HG03457 (cell line): ENCODE measurements around the gene SV2C.
"Not testable (repeated sequence)": the region's sequence is repeated elsewhere in the genome, so short reads cannot be mapped to it uniquely, and the experiment has no call there.

Source experiments
- ATAC-seq: cut with Tn5 transposase; IDR thresholded peaks from one replicate; pipeline ENCODE4 v1.9.1; 2021; ENCODE audit warnings: moderate number of reproducible peaks; ENCODE audit not compliant: unreplicated experiment

The SV2C gene

DNA sequence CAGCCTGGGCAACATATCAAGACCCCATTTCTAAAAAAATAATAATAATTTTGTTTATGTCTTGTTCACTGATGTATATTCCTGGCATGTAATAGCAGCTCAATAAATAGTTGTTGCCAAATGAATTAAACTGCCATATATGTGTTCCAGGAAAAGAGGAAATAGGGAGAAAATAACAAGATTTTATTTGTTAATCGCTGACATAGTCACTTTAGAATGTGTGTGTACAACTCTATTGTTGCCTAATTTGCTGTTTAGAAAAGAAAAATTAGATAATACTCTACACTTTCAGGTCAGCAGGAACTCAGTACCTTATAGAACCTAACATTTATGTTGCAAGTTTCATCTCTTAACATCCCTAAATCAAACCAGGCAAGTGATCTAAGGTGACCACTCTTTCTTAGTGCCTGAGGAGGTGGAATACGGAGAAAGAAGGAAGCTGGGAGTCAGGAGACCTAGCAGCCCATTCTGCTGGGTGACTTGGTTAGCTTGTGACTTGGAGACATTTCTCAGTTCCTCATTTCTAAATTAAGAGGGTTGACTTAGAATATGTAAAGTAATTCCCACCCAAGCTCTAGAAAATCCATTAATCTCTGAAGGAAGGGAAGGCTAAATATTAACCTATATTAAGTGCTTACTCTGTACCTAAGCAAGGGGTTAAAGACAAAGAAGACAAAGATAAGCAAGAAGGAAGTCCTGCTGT is 209.6 kb downstream of the SV2C start:
- ATAC-seq, result peak; percentile 58

DNA sequence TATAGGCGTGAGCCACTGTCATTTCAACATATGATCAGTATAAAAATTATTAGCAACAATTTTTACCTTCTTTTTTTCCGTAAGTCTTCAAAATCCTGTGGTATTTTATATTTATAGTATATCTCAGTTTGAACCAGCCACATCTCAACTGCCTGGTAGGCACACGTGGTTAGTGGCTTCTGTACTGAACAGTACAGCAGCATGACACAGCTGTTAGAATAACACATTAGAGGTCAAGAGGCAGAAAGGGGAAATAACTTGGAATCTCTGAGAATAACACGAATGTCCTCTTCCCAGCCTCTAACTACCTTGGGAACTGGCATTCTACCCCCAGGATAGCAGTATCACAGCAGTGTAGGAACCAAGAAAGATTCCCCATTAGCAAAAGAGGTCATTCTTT is 211.4 kb downstream of the SV2C start:
- ATAC-seq, result no peak

DNA sequence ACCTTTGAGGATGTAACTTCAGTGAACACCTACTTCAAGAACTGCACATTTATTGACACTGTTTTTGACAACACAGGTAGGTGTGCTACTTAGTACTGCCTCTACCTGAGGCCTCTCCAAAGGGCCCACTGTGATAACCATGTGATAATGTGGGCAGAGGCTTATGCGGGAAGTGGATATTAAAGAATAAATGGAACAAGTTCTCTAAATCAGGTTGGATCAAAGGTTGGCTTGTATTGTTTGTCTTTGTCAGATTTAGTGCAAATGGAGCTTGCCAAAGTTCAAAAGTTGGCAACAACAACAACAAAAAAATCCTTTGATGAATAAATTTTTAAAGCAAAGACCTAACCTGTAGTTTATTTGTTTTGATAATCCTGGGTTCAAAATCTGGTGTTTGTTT is 215.7 kb downstream of the SV2C start:
- no peak for ATAC-seq

DNA sequence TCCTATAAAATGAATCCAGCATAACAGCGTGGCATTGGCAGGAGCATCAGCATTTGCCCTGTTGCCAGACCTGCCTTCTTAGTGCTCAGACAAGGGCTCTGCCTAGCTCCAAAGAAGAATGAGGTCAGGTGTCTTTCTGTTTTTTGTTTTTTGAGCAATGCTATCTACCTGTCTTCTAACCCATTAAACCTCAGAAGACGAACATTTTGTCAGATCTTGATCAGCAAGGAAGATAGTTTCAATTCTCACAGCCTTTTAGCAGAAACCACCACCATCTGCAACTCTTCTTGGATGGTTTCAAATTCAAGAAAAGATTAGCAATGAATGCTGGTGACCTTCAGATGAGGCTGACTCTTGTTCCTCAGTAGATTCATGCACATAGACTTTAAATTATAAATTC is 216.4 kb downstream of the SV2C start:
- no peak for ATAC-seq

DNA sequence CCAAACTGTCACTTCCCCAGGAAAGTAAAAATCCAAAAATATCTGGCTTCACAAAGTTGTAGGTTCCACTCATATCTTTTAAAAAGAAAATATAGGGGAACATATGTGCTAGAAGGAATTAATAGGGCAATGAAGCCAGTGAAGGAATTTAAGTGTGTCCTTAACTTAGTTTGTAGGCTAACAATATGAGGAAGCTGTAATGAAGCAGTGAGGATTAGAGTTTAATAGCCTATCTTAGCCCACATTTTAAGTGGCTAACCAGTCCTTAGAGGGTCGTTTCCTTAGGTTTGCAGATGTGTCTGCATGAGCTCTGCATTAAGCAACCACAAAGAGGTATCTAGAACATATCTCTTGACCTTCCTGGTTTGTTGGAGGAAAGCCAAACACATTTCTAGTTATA is 218.7 kb downstream of the SV2C start:
- ATAC-seq, result not testable (repeated sequence)

DNA sequence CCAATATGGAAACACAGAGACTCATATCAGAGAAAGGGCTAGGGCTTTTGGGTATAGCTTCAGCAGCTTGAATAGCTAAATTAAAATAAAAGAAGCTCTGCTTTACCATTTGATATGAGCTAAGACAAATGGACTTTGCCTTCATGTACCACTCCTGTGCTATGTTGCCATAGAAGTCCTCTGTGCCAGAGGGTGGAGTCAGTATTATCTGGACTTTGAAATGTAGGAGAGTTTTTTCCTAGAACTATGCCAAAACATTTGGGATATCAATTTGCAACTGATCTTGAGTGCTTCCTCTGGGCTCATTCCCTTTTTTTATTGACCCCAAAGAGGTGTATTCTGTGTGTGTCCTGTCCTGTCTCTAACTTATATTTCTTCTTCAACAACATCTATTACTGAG is 219.5 kb downstream of the SV2C start:
- ATAC-seq, result not testable (repeated sequence)

DNA sequence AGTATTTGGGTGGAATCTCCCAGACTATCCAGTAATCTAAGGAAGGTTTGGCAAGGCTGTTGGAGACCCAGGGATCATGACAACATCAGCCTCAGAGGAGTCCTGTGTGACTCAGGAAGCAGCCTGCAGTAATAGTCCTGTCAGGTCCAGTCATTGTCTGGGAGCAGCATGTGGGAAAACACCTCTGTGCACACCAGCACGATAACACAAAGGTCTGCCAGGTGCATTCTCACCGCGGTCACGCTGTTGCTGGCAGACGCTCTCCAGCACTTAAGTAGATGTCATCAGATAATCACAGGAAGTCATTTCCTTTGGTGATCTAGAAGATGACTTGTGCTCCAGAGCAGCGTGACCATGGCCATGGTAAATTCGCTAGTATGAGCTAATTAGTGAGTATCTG is 220.7 kb downstream of the SV2C start:
- no peak for ATAC-seq

DNA sequence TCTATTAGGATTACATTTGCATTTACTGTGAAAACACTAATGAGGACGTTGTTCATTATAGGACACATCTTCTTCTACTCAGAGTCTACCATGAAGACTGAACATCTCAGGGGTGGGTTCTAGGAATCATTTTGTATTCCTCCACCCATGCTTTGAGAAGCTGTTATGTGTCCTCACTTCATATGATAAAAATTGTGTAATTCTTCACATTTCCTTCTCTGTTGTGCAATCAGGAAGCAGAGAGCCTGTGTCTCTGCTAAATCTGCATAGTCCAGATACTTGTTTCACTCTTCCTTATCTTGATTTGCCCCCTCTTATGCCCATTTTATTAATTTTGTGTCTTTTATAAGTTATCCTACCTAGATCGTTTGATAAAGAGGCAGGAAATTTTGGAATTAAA is 222.1 kb downstream of the SV2C start:
- no peak for ATAC-seq

DNA sequence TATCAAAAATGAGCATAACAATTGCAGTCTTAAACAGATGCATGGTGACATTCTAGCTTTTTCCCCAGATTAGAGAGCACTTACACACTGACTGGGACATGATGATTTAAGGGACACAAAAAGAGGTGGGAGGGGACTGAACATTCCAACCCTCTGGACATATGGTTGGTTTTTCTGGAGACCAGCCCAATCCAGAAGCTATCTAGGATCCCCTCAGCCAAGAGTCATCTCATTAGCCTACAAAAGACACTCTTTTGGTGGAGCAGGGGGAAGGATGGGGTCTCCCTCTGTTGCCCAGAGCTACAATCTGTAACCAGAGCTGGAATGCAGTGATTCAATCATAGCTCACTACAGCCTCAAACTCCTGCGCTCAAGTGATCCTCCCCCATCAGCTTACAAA is 222.6 kb downstream of the SV2C start:
- no peak for ATAC-seq

DNA sequence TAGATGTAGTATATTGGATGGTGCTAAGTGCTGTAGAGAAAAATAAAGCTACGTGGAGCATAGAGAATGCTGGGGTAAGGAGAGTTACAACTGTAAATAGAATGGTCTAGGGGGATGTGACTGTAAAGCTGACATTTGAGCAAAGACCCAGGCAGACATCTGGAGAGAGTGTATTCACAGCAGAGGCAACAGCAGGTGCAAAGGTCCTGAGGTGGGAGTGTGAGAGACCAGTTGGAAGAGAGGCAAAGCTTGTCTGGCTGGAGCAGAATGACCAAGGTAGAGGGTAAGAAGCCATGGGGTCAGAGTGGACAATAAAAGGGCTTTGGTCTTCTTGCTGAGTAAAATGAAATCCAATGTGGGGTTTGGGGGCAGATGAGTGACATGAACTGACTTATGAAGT is 227.0 kb downstream of the SV2C start:
- no peak for ATAC-seq

DNA sequence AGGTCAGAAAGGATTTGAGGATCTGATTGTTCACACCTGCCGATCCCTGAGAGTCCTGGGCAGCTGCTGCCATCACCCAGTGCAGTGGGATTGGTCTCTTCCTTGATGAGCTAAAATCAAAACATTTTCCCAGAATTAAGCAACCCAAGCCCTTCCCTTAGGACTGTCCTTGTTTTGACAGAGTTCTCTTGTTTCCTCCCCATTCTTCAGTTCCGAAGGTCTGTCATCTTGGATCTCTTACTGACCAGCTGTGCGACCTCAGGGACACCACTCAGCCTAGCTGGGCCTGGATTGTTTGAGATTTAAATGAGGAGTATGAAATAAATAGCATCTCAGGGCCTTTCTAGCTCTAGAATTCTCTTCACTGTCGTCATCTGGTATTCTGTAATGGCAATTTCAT is 229.6 kb downstream of the SV2C start:
- no peak for ATAC-seq

DNA sequence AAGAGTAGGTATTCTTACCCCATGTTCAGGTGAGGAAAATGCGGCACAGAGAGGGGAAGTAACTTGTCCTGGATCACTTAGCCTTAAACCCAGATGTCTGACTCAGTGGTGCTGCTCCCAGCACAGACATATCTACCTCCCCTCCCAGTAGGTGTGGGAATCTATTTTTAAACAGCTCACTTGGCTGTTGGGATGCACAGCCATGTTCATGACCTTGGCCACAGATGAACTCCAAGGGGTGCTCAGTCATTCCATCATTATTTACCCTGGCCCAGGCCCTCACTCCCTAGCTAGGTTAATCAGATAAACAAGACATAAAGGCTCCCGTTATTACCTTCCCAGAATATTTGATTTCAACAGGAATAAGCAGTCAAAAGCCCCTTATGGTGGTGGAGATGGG is 231.5 kb downstream of the SV2C start:
- no peak for ATAC-seq

DNA sequence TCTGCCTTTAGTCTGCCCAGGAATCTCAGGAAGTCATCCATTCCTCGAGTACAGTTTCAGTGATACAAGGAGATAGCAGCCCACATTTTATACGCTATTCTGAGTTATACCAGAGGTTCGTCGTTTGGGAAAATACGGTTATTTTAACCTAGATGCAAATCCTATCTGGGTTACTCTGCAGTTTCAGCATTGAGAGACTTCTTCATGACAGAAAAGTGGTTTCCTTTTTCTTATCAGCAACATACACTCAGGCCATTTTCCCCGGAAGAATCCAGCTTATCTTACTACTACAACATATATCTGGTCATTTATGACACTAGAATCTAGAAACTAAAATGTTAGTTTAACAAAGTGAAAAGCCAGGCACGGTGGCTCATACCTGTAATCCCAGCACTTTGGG is 236.5 kb downstream of the SV2C start:
- ATAC-seq, result no peak

DNA sequence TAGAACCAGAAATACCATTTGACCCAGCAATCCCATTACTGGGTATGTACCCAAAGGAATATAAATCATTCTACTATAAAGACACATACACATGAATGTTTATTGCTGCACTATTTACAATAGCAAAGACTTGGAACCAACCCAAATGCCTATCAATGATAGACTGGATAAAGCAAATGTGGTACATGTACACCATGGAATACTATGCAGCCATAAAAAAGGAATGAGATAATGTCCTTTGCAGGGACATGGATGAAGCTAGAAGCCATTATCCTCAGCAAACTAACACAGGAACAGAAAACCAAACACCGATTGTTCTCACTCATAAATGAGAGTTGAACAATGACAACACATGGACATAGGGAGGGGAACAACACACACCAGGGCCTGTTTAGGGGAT is 240.3 kb downstream of the SV2C start:
- ATAC-seq, result not testable (repeated sequence)

DNA sequence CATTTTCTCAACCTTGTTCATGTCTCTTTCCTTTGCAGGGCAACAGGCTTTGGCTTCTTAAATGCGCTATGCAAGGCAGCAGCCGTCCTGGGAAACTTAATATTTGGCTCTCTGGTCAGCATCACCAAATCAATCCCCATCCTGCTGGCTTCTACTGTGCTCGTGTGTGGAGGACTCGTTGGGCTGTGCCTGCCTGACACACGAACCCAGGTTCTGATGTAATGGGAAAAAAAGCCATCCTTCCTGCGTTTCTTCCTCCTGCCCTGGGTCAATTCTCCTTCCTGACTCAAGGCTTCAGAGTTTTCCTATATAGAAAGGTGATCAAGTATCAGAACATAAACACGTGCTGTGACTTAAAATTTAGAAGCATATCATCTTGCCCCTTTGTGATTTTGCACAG is 242.1 kb downstream of the SV2C start:
- no peak for ATAC-seq

DNA sequence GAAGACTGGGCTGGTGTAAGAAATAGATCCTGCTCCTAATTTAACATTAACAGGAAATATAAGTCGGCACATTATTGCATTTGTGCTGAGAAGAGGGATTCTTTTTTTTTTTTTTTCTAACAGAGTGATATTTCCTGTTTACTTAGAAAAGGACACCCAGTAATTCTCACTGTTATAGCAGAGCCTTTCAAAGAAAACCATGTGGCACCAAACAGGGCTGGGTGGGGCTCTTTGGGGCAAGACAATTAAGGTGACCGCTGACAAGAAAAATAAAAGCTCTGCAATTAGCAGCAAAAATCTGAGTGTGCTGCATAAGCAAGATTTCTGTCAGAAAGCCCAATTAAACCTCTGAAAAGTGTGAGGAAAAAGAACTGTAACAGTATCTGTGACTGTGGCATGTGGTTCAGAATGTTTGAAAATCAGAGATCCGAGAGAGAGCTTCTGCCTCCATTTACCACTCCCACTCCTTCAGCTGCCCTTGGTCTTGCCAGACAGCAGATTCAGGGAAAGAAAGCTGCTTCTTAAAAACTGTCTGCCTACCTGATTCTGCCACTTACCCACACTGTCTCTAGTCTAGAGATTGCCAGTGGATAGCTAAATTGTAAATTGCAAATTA is 242.8 kb downstream of the SV2C start:
- no peak for ATAC-seq

DNA sequence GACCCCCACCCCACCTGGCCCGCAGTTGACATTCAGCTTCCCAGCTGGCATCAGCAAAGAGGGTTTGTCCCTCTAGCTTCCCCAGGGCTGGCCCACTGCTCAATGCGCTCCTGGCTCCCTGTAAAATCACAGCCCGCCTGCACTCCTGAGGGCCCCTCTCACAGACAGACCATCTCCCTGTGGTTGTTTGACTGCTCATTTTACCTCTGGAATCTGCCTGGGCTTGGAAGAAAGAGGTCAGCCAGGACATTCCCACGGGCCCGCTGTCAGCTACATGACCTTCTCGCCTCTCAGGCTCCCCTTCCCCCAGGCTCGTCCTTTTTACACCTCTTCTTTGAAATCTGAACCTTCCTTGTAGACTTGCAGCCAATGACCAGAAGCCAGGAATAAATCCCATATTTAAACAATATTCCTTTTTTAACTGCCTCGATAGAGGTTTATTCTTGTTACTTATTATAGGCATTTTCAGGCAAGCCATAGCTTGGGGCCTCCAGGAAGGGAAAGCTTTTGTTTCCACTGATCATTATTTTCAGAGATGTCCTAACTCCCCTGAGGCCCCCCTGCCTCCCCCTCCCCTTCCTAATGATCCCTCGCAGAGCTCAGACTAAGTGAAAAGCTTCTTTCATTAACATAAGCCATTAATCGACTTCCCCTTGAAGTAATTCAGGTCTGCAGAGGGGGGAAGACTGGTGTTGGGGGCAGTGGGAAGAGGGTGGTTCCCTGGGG is 243.6 kb downstream of the SV2C start:
- ATAC-seq, result no peak

DNA sequence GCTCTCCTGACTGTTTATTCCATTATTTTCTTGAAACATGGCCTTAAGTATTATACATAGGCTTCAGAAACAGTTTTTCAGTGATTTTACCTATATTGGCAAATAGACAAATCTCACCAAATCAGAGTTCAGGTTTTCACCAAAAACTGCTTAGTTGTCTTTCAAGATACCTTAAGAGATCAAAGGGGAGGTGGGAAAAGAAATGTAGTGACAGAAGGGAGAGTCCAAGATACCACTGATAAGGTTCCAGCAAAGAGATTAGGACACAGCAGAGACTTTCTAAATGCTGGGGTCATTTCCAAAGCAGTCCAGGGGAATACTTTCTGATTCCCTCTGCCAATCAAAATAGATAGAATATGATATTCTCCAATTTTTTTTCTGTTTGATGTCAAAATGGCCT is 246.2 kb downstream of the SV2C start:
- no peak for ATAC-seq

DNA sequence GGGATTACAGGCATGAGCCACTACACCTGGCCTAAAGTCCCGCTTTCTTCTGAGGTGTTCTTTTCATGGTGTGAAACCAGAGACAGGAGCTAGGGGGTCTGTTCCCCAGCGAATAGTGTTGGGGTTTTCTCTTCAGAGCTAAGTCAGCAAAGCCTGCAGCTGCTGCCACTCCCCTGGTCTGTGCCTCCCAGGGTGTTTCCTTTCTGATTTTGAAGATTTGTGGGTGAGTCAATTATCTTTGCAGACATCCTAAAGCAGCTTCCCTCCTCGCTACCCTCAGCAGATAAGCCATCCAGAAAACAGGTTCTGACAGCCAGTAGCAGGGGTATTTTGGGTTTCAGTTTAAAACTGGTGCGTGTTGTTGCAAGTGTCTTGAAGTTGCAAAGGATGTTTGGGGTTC is 247.9 kb downstream of the SV2C start:
- ATAC-seq, result no peak

DNA sequence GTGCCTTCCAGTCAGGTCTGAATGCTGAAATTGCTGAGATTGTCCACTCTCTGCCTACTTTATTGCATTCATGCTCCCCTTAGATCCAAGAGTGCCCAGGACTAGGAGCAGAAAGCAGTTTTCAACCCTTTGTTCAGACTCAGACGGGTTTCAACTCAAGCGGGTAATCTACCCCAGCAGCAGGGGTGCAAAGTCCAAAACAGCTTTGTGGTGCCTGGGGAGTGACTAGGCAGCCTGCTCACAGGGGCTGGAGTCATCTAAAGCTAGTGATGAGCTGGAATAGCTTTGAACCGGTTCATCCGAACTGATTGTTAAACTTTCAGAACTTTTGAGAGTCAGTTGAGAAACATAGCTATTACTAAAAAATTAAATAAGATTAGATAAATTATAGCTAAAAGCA is 248.9 kb downstream of the SV2C start:
- ATAC-seq, result no peak

DNA sequence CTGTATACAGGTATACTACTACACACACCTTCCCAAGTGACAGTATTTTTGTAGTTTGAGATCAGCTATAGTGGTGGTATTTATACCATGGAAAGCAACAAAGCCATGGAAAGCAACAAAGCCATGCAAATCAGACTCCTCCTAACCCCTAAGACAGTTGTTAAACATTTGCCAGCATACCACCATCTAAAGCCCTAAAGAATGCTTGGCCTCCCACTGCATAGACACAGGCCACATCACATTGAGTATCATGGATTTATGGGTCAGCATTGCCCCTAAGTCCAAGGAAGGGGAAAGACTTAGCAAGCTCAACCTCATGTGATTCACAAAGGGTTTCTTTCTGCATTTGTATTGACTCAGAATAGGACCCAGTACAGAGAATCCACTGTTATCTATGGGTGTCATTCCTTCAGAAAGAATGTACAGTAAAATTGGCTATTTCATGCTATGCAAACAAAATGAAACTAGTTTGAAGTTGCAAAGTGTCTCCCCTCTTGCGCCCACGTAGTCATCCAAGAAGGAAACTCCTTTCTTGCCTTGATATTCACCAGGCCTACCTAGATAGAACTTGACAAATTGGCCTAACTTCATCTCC is 249.5 kb downstream of the SV2C start:
- ATAC-seq, result no peak

DNA sequence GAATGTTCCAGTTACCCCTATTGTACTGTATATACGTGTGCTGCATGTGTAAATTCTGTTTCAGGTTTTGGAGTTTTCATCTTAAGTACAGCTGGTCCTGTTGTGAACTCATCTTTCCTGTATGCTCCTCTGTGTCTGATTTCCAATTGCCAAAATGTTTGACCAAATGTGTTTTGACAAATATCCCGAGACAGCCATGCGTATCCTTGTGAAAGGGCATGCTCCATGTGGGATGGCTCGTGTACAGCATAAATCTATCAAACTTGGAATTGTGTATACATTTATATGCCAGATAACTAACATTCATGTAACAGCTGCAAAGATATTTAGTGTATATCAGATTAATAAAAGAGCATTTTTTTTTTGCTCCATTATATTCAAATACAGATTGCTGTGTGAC is 250.4 kb downstream of the SV2C start:
- ATAC-seq, result no peak
